HEK293 (cell line): ENCODE data around the gene KIDINS220.

ENCODE experiments used
- GLIS1 ChIP-seq: fragments of 450-650 bp; formaldehyde crosslinking; IDR thresholded peaks from 2 replicates; pipeline ENCODE4 v1.5.1; 2016; ENCODE audit warnings: missing biosample characterization, missing genetic modification characterization
- MEIS1 ChIP-seq: sonication (generic); formaldehyde crosslinking; IDR thresholded peaks from 2 replicates; pipeline ENCODE4 v1.8.1; 2022; ENCODE audit warnings: missing genetic modification reagents, mild to moderate bottlenecking, borderline replicate concordance
- PRDM1 ChIP-seq: fragments of 450-650 bp; formaldehyde crosslinking; IDR thresholded peaks from 2 replicates; pipeline ENCODE4; 2016; ENCODE audit warnings: missing biosample characterization, missing genetic modification characterization
- ZNF16 ChIP-seq: fragments of 450-650 bp; formaldehyde crosslinking; IDR thresholded peaks from 2 replicates; pipeline ENCODE4 v1.5.1; 2016; ENCODE audit warnings: low read depth, missing biosample characterization, missing genetic modification characterization
- ZNF350 ChIP-seq: fragments of 450-650 bp; formaldehyde crosslinking; IDR thresholded peaks from 2 replicates; pipeline ENCODE4 v1.5.0; 2017; ENCODE audit warnings: missing biosample characterization, mild to moderate bottlenecking, missing genetic modification characterization
- ZNF404 ChIP-seq: fragments of 450-650 bp; formaldehyde crosslinking; IDR thresholded peaks from 2 replicates; pipeline ENCODE4 v1.5.1; 2017; ENCODE audit warnings: missing biosample characterization, missing genetic modification characterization
- TF ChIP-seq, protein P1 (sequence below): fragments of 450-650 bp; formaldehyde crosslinking; IDR thresholded peaks from 2 replicates; pipeline ENCODE4 v1.5.1; 2016; ENCODE audit warnings: missing biosample characterization, missing genetic modification characterization
- TF ChIP-seq, protein P2 (sequence below): fragments of 450-650 bp; formaldehyde crosslinking; IDR thresholded peaks from 2 replicates; pipeline ENCODE4 v1.5.1; 2016; ENCODE audit warnings: missing biosample characterization, missing genetic modification characterization, low read depth

DNA sequence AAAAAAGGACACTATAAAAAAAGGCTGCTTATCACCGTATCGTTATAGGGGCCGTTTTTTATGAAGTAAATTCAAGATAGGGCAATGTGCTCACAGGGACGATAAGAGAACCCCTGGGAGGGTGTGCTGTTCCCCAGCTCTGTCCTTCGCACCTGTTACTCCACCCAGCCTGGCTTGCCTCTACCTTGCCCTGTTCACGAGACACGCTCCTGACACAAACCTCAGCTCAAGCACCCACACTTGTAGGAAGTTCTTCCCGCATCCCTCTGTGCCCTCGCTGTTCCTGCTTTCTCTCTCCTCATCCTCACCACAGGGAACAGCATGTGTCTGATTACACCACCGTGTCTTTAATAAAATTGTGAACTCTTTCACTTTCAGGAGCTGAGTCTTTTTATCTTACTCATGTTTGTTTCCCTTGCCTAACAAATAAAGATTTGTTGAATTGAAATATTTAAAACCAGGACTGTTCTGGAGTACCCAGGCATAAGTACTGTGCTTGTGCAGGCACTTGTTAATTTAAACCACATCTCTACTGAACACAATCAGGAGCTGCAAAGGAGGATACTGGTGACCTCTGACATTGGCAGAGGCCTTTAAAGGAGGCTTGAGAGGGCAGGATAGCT, 26.0 kb upstream of the KIDINS220 start:
- TF ChIP-seq, protein P1, sequence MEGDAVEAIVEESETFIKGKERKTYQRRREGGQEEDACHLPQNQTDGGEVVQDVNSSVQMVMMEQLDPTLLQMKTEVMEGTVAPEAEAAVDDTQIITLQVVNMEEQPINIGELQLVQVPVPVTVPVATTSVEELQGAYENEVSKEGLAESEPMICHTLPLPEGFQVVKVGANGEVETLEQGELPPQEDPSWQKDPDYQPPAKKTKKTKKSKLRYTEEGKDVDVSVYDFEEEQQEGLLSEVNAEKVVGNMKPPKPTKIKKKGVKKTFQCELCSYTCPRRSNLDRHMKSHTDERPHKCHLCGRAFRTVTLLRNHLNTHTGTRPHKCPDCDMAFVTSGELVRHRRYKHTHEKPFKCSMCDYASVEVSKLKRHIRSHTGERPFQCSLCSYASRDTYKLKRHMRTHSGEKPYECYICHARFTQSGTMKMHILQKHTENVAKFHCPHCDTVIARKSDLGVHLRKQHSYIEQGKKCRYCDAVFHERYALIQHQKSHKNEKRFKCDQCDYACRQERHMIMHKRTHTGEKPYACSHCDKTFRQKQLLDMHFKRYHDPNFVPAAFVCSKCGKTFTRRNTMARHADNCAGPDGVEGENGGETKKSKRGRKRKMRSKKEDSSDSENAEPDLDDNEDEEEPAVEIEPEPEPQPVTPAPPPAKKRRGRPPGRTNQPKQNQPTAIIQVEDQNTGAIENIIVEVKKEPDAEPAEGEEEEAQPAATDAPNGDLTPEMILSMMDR (tag by site-specific recombination), result no peak
- TF ChIP-seq MEIS1 (CRISPR knock-in tag) (no peak), ZNF16 (tag by site-specific recombination) (no peak), PRDM1 (tag by site-specific recombination) (no peak), GLIS1 (no peak), ZNF404 (tag by site-specific recombination) (no peak), ZNF350 (tag by site-specific recombination) (no peak)
- TF ChIP-seq, protein P2, sequence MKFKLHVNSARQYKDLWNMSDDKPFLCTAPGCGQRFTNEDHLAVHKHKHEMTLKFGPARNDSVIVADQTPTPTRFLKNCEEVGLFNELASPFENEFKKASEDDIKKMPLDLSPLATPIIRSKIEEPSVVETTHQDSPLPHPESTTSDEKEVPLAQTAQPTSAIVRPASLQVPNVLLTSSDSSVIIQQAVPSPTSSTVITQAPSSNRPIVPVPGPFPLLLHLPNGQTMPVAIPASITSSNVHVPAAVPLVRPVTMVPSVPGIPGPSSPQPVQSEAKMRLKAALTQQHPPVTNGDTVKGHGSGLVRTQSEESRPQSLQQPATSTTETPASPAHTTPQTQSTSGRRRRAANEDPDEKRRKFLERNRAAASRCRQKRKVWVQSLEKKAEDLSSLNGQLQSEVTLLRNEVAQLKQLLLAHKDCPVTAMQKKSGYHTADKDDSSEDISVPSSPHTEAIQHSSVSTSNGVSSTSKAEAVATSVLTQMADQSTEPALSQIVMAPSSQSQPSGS (tag by site-specific recombination), result no peak
